Limb (tissue), 2 donors: ENCODE results near the gene CPLANE1.
"Not testable (repeated sequence)": the region's sequence is repeated elsewhere in the genome, so short reads cannot be mapped to it uniquely, and the experiment has no call there.

Source experiments
- DNase-seq, 2 donors: peaks; one replicate each; pipeline ENCODE4 v3.0.0-alpha.2; 2016; ENCODE audit errors: extremely low spot score in 2 of 2

CPLANE1 gene

GRCh38 chr5:37208883-37209797 lies 40.0 kb downstream of the CPLANE1 start:
- DNase-seq, result peak in 1 of 2 donors; percentile 44

GRCh38 chr5:37207802-37208201 lies 41.4 kb downstream of the CPLANE1 start:
- no peak for DNase-seq

- DNase-seq, result no peak
These were observed 42.4 kb downstream of the CPLANE1 start for GRCh38 chr5:37206736-37207135.

- no peak for DNase-seq
These were observed 50.3 kb downstream of the CPLANE1 start for GRCh38 chr5:37198842-37199241.

- DNase-seq, result no peak
These were observed 51.1 kb downstream of the CPLANE1 start for GRCh38 chr5:37198061-37198460.

GRCh38 chr5:37197340-37198050 lies 51.7 kb downstream of the CPLANE1 start:
- no peak for DNase-seq

GRCh38 chr5:37190592-37190991 lies 58.6 kb downstream of the CPLANE1 start:
- no peak for DNase-seq

GRCh38 chr5:37189355-37189754 lies 59.8 kb downstream of the CPLANE1 start:
- no peak for DNase-seq

- DNase-seq, result no peak
These were observed 61.7 kb downstream of the CPLANE1 start for GRCh38 chr5:37187465-37187977.

GRCh38 chr5:37184748-37185364 lies 64.3 kb downstream of the CPLANE1 start:
- no peak for DNase-seq

GRCh38 chr5:37182667-37183066 lies 66.5 kb downstream of the CPLANE1 start:
- DNase-seq, result no peak

- DNase-seq, result no peak
These were observed 74.2 kb downstream of the CPLANE1 start for GRCh38 chr5:37174928-37175327.

- DNase-seq, result no peak
These were observed 76.2 kb downstream of the CPLANE1 start for GRCh38 chr5:37172957-37173356.

GRCh38 chr5:37170856-37171255 lies 78.3 kb downstream of the CPLANE1 start:
- DNase-seq, result no peak

GRCh38 chr5:37166197-37166596 lies 83.0 kb downstream of the CPLANE1 start:
- DNase-seq, result no peak

- no peak for DNase-seq
These were observed 83.4 kb downstream of the CPLANE1 start for GRCh38 chr5:37165761-37166160.

- DNase-seq, result no peak
These were observed 95.5 kb downstream of the CPLANE1 start for GRCh38 chr5:37153661-37154060.

GRCh38 chr5:37146896-37147295 lies 102.3 kb downstream of the CPLANE1 start:
- DNase-seq, result no peak

GRCh38 chr5:37136694-37137093 lies 112.5 kb downstream of the CPLANE1 start:
- no peak for DNase-seq

- not testable (repeated sequence) for DNase-seq
These were observed 113.9 kb downstream of the CPLANE1 start for GRCh38 chr5:37135312-37135711.

GRCh38 chr5:37133939-37134338 lies 115.2 kb downstream of the CPLANE1 start:
- DNase-seq, result no peak

- DNase-seq, result no peak
These were observed 116.5 kb downstream of the CPLANE1 start for GRCh38 chr5:37132646-37133045.
